HEK293T (cell line): Measurements from ENCODE around the gene KRT32.

ENCODE experiments used
- ARNT ChIP-seq: fragments of 450-650 bp; IDR thresholded peaks from 2 replicates; pipeline ENCODE4 v1.6.1; 2017; ENCODE audit warnings: mild to moderate bottlenecking
- CTBP1 ChIP-seq: fragments of 450-650 bp; IDR thresholded peaks from 2 replicates; pipeline ENCODE4 v1.6.1; 2016; ENCODE audit warnings: borderline replicate concordance
- ELF4 ChIP-seq: fragments of 450-650 bp; IDR thresholded peaks from 2 replicates; pipeline ENCODE4 v1.6.1; 2017; ENCODE audit warnings: antibody characterized with exemption
- FOXA1 ChIP-seq: fragments of 450-650 bp; IDR thresholded peaks from 2 replicates; pipeline ENCODE4 v1.6.1; 2016; ENCODE audit warnings: mild to moderate bottlenecking
- FOXK2 ChIP-seq: fragments of 450-650 bp; IDR thresholded peaks from 2 replicates; pipeline ENCODE4 v1.6.1; 2016; ENCODE audit warnings: mild to moderate bottlenecking
- FOXM1 ChIP-seq: fragments of 450-650 bp; IDR thresholded peaks from 2 replicates; pipeline ENCODE4 v1.6.1; 2017; ENCODE audit warnings: mild to moderate bottlenecking, borderline replicate concordance
- HDGF ChIP-seq: fragments of 450-650 bp; IDR thresholded peaks from 2 replicates; pipeline ENCODE4 v1.6.1; 2017; ENCODE audit warnings: antibody characterized with exemption, borderline replicate concordance
- L3MBTL2 ChIP-seq: fragments of 450-650 bp; conservative IDR thresholded peaks from 2 replicates; pipeline ENCODE4 v1.6.1; 2016; ENCODE audit warnings: mild to moderate bottlenecking
- NFRKB ChIP-seq: fragments of 450-650 bp; IDR thresholded peaks from 2 replicates; pipeline ENCODE4 v1.6.1; 2016; ENCODE audit warnings: mild to moderate bottlenecking, moderate library complexity
- PKNOX1 ChIP-seq: fragments of 450-650 bp; IDR thresholded peaks from 2 replicates; pipeline ENCODE4 v1.6.1; 2016
- SP1 ChIP-seq: fragments of 450-650 bp; IDR thresholded peaks from 2 replicates; pipeline ENCODE4 v1.6.1; 2017
- SUZ12 ChIP-seq: fragments of 450-650 bp; IDR thresholded peaks from 2 replicates; pipeline ENCODE4 v1.6.1; 2016; ENCODE audit warnings: mild to moderate bottlenecking

- TF ChIP-seq L3MBTL2, result no peak
- TF ChIP-seq FOXM1, result no peak
- TF ChIP-seq FOXA1, result no peak
- no peak for TF ChIP-seq CTBP1
- no peak for TF ChIP-seq SP1
- TF ChIP-seq PKNOX1, result no peak
- TF ChIP-seq NFRKB, result no peak
- TF ChIP-seq ARNT, result no peak
- TF ChIP-seq FOXK2, result no peak
- no peak for TF ChIP-seq ELF4
- no peak for TF ChIP-seq SUZ12
- TF ChIP-seq HDGF, result no peak
Measured at GRCh38 chr17:41444640-41445039, 22.5 kb downstream of the KRT32 start.
